Measurements from ENCODE around the gene WDR20.

The WDR20 gene

GRCh38 chr14:102201353-102201738 lies 61.6 kb downstream of the WDR20 start:
- peak; percentile 52 for DNase-seq

GRCh38 chr14:102201776-102202175 lies 62.1 kb downstream of the WDR20 start:
- DNase-seq = no peak

GRCh38 chr14:102202944-102203343 lies 63.2 kb downstream of the WDR20 start:
- no peak for DNase-seq

GRCh38 chr14:102203382-102203781 lies 63.7 kb downstream of the WDR20 start:
- DNase-seq = no peak

GRCh38 chr14:102205560-102205959 lies 65.9 kb downstream of the WDR20 start:
- no peak for DNase-seq

GRCh38 chr14:102206918-102207317 lies 67.2 kb downstream of the WDR20 start:
- DNase-seq = no peak

- no peak for DNase-seq
Observed at GRCh38 chr14:102207831-102208365, 68.2 kb downstream of the WDR20 start.

- DNase-seq = no peak
Observed at GRCh38 chr14:102208741-102209140, 69.0 kb downstream of the WDR20 start.

GRCh38 chr14:102209224-102209966 lies 69.7 kb downstream of the WDR20 start:
- DNase-seq = no peak

GRCh38 chr14:102210421-102211042 lies 70.8 kb downstream of the WDR20 start:
- no peak for DNase-seq

- no peak for DNase-seq
Observed at GRCh38 chr14:102211240-102211639, 71.5 kb downstream of the WDR20 start.

- no peak for DNase-seq
Observed at GRCh38 chr14:102212356-102212755, 72.7 kb downstream of the WDR20 start.

- no peak for DNase-seq
Observed at GRCh38 chr14:102212845-102213244, 73.1 kb downstream of the WDR20 start.

- no peak for DNase-seq
Observed at GRCh38 chr14:102213470-102213869, 73.8 kb downstream of the WDR20 start.

- no peak for DNase-seq
Observed at GRCh38 chr14:102213984-102214658, 74.4 kb downstream of the WDR20 start.

GRCh38 chr14:102215071-102215470 lies 75.4 kb downstream of the WDR20 start:
- no peak for DNase-seq

- DNase-seq = no peak
Observed at GRCh38 chr14:102215576-102216250, 76.0 kb downstream of the WDR20 start.

- no peak for DNase-seq
Observed at GRCh38 chr14:102217399-102217798, 77.7 kb downstream of the WDR20 start.

GRCh38 chr14:102217987-102218421 lies 78.3 kb downstream of the WDR20 start:
- no peak for DNase-seq

- no peak for DNase-seq
Observed at GRCh38 chr14:102218688-102219087, 79.0 kb downstream of the WDR20 start.

GRCh38 chr14:102219316-102219715 lies 79.6 kb downstream of the WDR20 start:
- DNase-seq = no peak

- DNase-seq = peak; percentile 9
Observed at GRCh38 chr14:102220031-102220430, 80.3 kb downstream of the WDR20 start.

GRCh38 chr14:102221026-102221425 lies 81.3 kb downstream of the WDR20 start:
- DNase-seq = peak; percentile 47
